H7 (cell line): Measurements from ENCODE around the gene SOX12. TPM values are rescaled to one million over a fixed set of nuclear protein-coding genes. Genes with fewer than 3 reads are reported as not detected.
"Not testable (repeated sequence)": the region's sequence is repeated elsewhere in the genome, so short reads cannot be mapped to it uniquely, and the experiment has no call there.

Experiments
- DNase-seq: peaks from one replicate; pipeline ENCODE4 v3.0.0; 2012
- H3K27me3 ChIP-seq: 2 replicates; pipeline ENCODE4 v1.6.0; 2011; ENCODE audit warnings: mild to moderate bottlenecking, low read length; ENCODE audit not compliant: control insufficient read depth, insufficient read depth
- H3K36me3 ChIP-seq: replicated peaks from 2 replicates; pipeline ENCODE4 v1.5.1; 2011; ENCODE audit warnings: low read length; ENCODE audit not compliant: control insufficient read depth, insufficient read depth
- H3K4me3 ChIP-seq: 2 replicates; pipeline ENCODE4 v1.5.1; 2011; ENCODE audit warnings: low read depth, mild to moderate bottlenecking, control low read depth, low read length, moderate library complexity; ENCODE audit not compliant: insufficient read depth
- total RNA-seq: library from RNA; depleted of rRNA; stranded (reverse); fragments of >200 nt; shearing (Covaris generic); gene quantifications from 2 replicates; pipeline ENCODE4 v1.2.3, GENCODE V29; 2014

SOX12 gene
- total RNA-seq, 1 experiment from 2014 or later = 14.7 TPM

DNA sequence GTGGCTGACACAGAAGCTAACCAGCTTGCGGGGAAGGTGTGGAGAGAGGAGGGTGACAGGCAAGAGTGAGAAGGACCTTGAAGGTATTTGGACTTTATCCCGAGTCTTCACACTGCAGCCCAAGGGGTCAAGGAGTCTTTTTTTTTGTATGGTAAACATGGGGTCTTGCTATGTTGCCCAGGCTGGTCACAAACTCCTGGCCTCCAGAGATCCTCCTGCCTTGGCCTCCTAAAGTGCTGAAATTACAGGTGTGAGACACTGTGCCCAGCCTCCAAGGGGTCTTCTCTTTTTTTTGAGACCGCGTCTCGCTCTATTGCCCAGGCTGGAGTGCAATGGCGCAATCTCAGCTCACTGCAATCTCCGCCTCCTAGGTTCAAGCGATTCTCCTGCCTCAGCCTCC is 9.2 kb downstream of the SOX12 start:
- no peaks in the 10 kb centered on the region for H3K36me3 ChIP-seq
- no peaks in the 10 kb centered on the region; the same call in none of the 2 replicates for H3K27me3 ChIP-seq
- no peak overlapping the region for H3K4me3 ChIP-seq
- DNase-seq = no peak

DNA sequence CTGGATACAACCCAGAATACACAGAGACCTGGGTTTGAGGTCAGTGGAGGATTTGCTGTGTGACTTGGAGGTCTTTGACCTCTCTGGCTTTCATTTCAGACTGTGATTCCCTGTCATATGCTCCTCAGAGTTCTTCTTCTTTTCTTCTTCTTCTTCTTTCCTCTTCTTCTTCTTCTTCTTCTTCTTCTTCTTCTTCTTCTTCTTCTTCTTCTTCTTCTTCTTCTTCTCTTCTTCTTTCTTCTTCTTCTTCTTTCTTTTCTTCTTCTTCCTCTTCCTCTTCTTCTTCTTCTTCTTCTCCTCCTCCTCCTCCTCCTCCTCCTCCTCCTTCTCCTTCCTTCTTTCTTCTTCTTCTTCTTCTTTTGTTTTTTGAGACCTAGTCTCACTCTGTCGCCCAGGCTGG is 10.7 kb downstream of the SOX12 start:
- not testable (repeated sequence) for DNase-seq, H3K27me3 ChIP-seq, H3K4me3 ChIP-seq, H3K36me3 ChIP-seq

DNA sequence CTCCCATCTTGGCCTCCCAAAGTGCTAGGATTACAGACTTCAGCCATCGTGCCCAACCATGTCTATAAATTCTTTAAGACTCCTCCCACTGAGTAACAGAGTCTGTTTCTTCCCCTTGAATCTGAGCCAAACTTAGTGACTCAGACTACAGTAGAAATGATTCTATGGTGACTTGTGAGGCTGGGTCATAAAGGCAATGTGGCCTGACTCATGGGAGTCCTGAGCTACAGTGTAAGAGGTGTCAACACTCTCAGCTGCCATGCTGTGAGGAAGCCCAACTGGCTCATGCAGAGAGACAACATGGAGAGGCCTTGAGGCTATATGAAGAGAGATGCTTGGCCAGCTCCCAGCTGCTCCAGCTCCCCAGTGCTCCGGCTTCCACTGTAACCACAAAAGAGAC is 16.3 kb downstream of the SOX12 start:
- Histone ChIP-seq H3K4me3 (no peak overlapping the region), H3K27me3 (no peaks in the 10 kb centered on the region; the same call in 1 of the 2 replicates), H3K36me3 (no peaks in the 10 kb centered on the region)
- no peak for DNase-seq

DNA sequence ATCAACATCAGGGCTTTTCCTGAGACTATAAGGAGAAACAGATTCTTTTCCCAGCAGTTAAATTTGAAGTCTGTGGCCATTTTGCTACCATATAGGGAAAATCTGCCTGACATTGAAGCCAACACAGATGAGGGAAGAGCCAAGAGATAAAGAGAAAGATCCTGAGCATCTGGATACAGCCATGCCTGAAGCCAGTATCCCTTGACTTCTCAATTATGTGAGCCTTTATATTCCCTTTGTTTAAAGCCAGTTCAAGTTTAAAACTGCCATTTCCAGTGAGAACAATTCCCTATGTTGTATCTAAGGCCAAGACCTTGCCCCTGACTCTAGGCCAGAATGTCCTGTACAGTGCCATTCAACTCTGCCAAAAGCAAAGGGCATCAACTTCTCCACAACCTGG is 17.8 kb downstream of the SOX12 start:
- H3K36me3 ChIP-seq = no peaks in the 10 kb centered on the region
- no peaks in the 10 kb centered on the region; the same call in 1 of the 2 replicates for H3K27me3 ChIP-seq
- no peak for DNase-seq
- H3K4me3 ChIP-seq = no peak overlapping the region

DNA sequence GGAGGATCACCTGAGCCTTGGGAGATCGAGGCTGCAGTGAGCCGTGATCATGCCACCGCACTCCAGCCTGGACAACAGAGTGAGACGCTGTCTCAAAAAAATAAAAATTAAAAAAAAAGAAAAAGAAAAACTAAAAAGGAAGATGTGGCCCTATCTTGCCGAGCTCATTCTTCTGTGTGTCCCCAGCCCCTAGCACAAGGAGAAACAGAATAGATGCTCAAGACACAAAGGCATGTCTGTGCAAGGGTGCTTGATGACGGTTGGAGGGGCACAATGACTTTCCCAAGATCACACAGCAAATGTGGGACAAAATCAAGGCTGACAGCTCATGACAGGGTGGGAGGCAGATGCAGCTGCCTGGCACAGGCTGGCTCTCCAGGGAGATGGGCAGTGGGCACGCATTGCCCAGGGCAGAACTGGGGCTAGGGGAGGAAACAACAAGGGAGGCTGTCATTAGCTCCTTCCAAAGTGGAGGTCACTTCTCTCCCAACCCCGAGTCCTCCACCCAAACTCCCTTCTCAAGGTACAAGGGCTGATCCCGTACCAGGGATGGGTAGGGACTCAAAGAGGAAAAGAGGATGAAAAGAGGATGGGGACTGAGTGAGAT is 20.8 kb downstream of the SOX12 start:
- no peaks in the 10 kb centered on the region; the same call in 1 of the 2 replicates for H3K36me3 ChIP-seq
- no peak for DNase-seq

DNA sequence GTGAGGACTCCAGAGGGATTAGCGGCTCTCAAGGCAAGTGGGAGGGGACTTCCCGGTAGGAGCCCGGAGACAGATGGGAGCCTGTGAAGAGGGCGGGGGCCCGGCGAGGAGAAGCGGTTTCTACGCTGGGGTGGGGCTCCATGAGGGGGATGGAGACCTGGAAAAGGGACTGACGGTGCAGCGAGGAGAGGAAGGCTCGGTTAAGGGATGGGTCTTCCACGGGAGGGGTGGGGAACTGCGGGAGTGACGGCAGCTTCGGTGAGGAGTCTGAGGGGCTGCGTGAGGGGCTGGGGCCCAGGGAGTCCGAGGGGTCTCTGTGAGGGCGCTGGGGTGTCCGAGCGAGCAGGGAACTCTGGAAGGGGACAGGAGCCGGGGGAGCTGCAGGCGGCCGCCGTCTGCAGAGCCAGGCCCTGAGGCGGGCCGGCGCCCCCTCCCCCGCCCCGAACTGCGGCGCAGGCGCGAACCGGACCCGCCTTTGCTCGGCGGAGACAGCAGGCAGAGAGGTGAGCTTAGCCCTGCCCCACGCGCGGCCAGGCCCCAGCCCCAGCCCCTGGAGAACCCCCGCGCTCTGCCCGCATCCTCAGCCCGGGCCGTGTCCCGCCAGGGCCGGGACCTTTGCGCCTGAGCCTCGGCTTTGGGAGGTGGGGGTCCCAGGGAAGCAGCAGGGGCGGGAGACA is 21.4 kb downstream of the SOX12 start, which contains the start of gene NRSN2:
NRSN2 (plus strand) TSS at position 472 of the 677 bp plus-strand sequence. CDS start 2,533 bp downstream, outside the sequence.
- DNase-seq = peak; percentile 96
- peak within 1 kb of the TSS; percentile 80 for H3K4me3 ChIP-seq
- no peaks in the 10 kb centered on the region; the same call in 1 of the 2 replicates for H3K27me3 ChIP-seq

More for the DNA sequence above, 20.8 kb downstream of the SOX12 start:
- Histone ChIP-seq H3K27me3 (no peaks in the 10 kb centered on the region; the same call in 1 of the 2 replicates), H3K4me3 (peak overlapping the region; percentile 80)

DNA sequence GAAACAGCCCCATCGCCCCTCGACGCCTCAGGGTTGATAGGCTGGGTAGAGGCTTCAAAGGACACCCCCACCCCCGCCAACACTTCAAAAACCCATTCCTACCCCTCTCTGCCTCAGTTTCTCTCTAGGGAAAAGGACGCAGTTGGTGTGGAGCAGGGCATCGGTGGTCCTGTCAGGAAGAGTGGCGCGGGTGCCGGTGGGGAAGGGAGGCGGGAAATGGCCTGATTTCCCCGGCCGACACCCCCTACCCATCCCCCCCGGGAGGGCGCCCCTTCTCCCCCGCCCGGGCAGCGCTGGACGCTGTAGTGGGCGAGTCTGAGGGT is 21.9 kb downstream of the SOX12 start:
- H3K27me3 ChIP-seq = no peaks in the 10 kb centered on the region; the same call in 1 of the 2 replicates
- H3K4me3 ChIP-seq = peak overlapping the region; percentile 80
- no peaks in the 10 kb centered on the region; the same call in 1 of the 2 replicates for H3K36me3 ChIP-seq
- DNase-seq = no peak

More for the DNA sequence above, 21.4 kb downstream of the SOX12 start, which contains the start of gene NRSN2:
- H3K36me3 ChIP-seq = no peaks in the 10 kb centered on the region; the same call in 1 of the 2 replicates

DNA sequence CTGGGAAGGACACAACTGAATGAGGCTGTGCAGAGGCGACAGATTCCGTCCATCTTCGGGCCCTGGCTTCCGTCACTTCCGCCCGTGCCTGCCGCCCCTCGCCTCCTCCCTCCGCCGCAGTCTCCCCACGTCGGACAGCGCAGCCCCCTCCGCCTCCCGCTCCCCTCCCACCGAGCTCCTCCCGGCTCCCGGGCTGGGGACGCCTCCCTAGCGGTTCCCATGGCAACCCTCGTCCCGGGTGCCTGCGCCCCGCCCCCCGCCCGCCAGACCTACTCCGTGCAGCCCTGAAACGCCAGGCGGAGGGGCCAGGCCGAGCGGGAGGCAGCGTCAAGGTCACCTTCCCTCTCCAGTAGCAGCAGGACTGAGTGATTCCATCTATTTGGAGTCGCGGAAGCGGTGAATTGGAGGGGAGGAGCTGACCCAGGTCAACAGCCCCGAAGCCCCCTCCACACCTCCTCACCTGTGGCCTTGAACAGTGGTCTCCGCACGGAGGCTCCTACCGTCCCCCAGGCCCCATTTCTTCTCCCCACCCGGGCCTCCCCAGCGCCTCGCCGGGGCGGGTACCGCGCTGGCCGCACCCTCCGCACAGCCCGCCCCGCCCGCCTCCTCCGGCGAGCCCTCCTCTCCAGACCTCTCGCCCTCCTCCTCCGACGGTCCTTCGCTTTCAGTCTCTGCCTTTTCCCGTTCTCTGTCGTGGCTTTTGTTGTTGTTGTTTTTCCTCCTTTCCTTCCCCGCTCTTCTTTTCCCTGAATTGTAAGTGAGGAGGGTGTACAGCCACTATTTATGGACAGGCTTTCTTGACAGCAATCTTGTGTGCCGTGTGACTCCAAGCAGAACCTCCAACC is 22.5 kb downstream of the SOX12 start:
- Histone ChIP-seq H3K27me3 (no peaks in the 10 kb centered on the region), H3K4me3 (peak overlapping the region; percentile 80), H3K36me3 (no peaks in the 10 kb centered on the region; the same call in 1 of the 2 replicates)
- peak; percentile 100 for DNase-seq

DNA sequence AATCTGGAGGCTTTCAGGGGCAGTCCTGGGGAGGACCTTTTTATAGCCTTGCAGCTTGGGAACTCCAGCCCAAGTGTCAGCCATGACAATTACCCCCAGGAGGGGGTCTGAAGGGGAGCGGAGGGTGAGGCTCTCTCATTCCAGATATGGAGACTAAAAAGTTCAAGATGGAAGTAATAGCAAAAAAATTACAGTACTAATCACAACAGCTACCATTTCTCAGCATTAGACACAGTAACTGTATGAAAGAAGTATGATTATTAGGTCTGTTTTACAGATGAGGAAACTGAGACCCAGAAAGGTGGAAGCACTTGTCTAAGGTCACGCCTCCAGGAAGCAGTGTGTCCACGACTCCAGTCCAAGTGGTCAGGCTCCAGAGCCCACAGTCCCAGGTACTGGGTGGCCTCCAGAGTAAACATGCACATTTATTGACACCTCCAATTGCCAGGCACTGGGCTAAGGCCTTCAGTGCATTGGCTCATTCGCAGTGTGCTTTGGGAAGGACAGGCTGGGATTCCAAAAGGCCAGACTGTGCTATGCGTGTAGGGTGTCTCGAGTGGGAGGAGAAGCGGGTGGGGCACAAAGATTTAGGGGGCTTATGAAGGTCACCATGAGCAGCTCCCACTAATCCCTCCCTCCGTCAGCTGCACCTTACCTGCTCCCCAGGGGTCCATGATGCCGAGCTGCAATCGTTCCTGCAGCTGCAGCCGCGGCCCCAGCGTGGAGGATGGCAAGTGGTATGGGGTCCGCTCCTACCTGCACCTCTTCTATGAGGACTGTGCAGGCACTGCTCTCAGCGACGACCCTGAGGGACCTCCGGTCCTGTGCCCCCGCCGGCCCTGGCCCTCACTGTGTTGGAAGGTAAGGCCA is 23.9 kb downstream of the SOX12 start:
- no peak overlapping the region for H3K4me3 ChIP-seq
- DNase-seq = no peak
- H3K36me3 ChIP-seq = no peaks in the 10 kb centered on the region; the same call in 1 of the 2 replicates
- no peaks in the 10 kb centered on the region for H3K27me3 ChIP-seq

DNA sequence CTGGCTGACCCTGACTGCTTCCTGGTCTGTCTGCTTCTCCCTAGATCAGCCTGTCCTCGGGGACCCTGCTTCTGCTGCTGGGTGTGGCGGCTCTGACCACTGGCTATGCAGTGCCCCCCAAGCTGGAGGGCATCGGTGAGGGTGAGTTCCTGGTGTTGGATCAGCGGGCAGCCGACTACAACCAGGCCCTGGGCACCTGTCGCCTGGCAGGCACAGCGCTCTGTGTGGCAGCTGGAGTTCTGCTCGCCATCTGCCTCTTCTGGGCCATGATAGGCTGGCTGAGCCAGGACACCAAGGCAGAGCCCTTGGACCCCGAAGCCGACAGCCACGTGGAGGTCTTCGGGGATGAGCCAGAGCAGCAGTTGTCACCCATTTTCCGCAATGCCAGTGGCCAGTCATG is 27.8 kb downstream of the SOX12 start:
- H3K27me3 ChIP-seq = no peaks in the 10 kb centered on the region
- no peak overlapping the region for H3K4me3 ChIP-seq
- no peak for DNase-seq
- no peaks in the 10 kb centered on the region; the same call in 1 of the 2 replicates for H3K36me3 ChIP-seq

DNA sequence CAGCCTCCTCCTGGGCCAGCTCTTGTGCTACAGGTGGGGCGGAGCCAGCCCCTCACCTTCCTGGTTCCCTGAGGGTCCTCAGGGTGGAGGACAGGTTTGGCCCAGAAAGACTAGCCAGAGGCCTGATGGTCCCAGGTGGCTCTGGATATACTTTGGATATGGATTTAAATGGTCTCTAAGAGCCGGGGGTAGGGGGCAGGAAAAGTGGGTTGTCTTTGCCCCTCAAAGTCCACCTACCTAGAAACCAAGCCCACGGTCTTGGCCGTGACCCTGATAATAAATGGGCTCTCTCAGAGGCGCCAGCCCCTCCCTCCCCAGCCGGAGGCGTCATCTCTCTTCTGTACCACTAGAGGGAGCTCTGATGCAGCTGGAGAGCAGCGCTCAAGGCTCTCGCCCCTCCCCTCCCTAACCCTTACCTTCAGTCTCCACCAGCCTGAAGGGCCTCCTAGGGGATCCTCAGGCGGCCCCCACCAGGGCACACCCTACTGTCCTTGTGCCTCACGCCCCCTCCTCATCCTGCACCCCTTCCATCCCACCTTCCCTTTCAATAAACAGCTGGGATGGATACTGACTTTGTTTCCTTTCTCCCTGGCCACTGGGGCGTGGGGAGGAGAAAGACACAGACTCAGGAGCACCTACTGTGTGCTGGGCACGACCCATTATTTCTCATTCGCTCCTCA is 29.1 kb downstream of the SOX12 start:
- H3K4me3 ChIP-seq = no peak overlapping the region
- H3K27me3 ChIP-seq = no peaks in the 10 kb centered on the region
- no peaks in the 10 kb centered on the region; the same call in 1 of the 2 replicates for H3K36me3 ChIP-seq
- peak; percentile 96 for DNase-seq

DNA sequence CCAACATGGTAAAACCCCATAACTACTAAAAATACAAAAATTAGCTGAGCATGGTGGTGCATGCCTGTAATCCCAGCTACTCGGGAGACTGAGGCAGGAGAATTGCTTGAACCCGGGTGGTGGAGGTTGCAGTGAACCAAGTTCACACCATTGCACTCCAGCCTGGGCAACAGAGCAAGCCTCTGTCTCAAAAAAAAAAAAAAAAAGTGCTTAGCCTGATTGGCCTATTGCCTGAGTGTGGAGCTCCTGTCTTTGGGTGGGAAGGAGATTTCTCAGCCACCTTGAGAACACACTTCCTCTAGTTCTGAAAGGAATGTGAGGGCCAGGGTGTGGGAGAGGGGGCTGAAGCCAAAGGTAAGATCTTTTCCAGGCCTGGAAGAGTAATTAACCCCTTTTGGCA is 30.8 kb downstream of the SOX12 start:
- H3K27me3 ChIP-seq, H3K4me3 ChIP-seq, H3K36me3 ChIP-seq: not testable (repeated sequence)
- peak; percentile 22 for DNase-seq

DNA sequence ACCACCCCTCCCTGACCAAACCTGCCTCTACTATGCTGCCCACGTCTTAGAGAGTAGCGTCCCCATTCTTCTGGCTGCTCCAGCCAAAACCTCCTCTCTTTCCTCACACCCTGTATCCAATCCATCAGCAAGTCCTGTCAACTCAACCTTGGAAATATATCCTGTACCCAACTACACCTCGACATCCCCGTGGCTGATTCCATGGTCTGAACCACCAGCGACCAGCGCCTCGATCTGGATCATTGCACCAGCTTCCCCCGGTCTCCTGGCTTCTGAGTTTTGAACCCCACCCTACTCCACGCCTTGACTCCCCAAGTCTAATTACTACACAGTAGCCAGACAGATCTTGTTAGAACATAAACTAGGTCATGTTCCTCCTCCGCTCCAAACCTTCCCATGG is 31.4 kb downstream of the SOX12 start:
- H3K36me3 ChIP-seq = no peaks in the 10 kb centered on the region
- H3K27me3 ChIP-seq = no peaks in the 10 kb centered on the region
- H3K4me3 ChIP-seq = no peak overlapping the region
- DNase-seq = no peak
